Globus pallidus (tissue), 1 donor: ENCODE results near the gene SDR42E2.
"Not testable (repeated sequence)": the region's sequence is repeated elsewhere in the genome, so short reads cannot be mapped to it uniquely, and the experiment has no call there.

Experiments
- DNase-seq: peaks from one replicate; pipeline ENCODE4 v3.0.0-alpha.2; 2015; ENCODE audit warnings: low spot score

The SDR42E2 gene

DNA sequence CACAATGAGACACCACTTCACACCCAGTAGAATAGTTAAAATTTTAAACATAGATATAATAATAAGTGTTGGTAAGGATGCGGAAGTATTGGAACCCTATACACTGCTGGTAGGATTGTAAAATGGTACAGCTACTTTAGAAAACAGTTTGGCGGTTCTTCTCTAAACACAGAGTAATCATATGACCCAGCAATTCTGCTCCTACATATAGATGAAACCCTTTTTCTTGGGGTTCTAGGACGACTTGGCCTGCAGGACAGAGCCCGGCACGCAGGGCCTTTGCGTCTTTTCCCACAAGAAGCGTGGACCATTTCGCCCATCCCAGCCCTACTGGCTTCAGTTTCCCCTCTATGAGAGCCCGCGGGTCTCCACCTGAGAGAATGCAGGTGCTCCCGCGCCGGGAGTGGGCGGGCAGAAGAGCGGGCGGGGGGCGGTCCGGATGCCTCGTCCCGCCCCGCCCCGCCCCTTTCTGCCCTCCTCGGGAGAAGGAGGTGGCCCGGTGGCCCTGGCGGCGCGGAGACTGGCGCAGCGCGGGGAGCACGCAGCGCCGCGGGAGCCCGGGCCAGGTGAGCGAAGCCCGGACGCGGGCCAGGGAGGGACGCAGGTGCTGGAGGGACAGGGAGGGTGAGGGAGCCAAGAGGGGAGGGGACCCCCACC, at the start of gene SDR42E2:
Gene SDR42E2 (plus strand): TSS at position 508 of the 657 bp plus-strand sequence. CDS start 3,077 bp downstream, outside the sequence.
- DNase-seq = no peak

DNA sequence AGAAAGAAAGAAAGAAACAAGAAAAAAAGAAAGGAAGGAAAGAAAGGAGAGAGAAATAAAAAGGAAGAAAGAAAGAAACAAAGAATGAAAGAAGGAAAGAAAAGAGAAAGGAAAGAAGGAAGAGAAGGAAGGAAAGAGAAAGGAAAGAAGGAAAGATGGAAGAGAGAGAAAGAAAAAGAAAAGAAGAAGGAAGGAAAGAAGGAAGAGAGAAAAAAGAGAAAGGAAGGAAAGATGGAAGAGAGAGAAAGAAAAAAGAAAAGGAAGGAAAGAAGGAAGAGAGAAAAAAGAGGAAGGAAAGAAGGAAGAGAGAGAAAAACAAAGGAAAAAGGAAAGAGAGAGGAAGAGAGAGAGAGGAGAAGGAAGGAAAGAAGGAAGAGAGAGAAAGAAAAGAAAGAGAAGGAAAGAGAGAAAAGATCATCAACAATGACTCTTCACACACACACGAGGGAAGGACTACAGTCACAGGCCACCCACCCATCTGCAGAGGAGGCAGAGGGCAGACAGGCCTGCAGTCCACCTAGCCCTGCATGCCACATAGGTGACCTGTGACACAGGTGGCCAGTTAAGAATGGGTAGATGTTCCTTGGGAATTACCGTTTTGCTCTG, 46.1 kb upstream of the SDR42E2 start:
- no peak for DNase-seq

DNA sequence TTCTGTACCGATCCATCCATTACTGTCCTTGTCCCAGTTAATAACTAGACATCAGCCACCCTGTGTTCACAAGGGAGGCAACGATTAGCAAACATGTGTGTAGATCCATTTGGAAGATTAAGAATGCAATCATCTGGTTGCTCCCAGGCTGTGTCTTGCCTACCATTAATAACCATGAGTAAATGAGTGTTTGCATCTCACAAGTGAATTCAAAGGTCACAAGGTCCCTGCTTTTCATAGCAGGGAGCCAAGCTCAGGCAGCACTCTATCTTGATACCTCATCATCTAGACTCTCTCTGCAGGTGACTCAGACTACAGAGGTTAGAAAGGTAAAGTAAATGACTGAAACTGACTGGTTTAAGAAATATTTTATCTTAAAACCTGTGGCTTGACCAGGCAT, 44.7 kb upstream of the SDR42E2 start:
- DNase-seq = no peak

DNA sequence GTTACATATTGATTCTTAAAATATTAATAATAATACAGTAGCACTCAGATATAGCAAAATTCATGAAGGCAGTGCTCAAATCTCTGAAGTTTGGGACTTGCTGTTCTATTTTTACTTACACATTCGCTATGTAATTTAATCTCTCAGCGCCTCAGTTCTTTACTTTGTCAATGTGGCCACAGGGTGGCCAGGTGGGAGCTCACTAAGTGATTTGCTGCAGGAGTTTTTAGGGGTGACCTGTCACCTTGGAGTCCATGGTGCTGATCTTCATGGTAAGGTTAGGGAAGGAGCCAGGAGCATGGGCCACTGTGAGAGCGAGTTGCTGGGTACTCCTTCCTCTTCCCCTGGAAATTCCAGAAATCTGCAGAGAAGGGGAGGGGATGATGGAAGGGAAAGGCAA, 41.9 kb upstream of the SDR42E2 start:
- no peak for DNase-seq

DNA sequence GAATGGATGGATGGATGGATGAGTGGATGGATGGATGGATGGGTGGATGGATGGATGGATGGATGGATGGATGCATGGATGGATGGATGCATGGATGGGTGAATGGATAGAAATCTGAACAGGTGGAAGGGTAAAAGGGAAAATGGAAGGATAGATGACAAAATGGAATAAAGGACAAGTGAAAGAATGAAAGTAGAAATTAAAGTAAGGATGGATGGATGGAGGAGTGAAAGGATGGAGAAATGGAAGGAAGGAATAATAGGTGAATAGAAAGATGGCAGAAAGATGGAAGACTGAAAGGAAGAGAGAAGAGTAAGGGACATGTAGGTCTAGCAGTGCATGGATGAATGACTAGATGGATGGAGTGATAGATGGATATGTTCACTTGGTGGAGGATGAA, 40.1 kb upstream of the SDR42E2 start:
- DNase-seq = no peak

DNA sequence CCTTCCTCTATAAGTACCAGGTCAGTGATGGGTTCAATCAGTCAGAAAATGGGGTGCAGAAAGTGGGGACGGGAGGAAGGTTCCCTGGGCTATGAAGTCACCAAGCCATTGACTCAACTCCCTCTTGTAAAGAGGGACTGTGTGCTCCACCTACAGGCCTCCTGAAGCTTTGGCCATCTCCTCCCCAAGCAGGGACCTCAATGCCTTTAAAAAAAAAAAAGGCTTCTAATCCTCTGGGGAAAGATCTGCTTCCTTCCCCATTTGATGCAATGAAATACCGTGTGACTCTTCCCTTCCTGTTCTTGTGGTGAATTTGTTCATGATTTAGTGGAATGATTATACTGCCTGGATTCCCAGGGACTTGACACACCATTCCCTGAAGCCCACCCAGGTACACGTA, 39.2 kb upstream of the SDR42E2 start:
- no peak for DNase-seq

DNA sequence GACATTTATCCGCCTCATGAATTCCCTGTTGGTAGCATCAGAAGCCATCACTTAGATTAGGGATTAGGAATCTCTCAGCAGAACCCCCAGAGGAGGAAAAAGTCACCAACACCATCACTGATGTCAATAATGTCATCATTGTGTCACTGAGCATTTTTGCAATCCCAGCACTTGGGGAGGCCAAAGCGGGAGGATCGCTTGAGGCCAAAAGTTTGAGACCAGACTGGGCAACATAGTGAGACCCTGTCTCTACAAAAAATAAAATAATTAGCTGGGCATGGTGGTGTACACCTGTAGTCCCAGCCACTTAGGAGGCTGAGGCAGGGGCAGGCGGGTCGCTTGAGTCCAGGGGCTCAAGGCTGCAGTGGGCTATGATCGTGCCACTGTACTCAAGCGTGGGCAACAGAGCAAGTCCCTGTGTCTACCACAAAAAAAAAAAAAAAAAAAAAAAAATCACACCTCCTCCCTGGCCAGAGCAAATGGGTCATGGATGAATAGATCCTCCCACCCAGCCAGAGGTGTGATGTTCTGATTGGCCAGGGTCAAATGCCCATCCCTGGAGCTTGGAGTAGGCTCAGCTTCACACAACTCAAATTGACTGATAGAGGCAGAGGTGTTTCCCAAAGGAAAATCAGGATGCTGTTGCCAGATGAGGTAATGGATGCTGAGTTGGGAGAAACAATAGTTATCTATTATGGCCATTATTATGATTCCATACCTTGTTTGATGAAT, 38.4 kb upstream of the SDR42E2 start:
- DNase-seq = no peak

DNA sequence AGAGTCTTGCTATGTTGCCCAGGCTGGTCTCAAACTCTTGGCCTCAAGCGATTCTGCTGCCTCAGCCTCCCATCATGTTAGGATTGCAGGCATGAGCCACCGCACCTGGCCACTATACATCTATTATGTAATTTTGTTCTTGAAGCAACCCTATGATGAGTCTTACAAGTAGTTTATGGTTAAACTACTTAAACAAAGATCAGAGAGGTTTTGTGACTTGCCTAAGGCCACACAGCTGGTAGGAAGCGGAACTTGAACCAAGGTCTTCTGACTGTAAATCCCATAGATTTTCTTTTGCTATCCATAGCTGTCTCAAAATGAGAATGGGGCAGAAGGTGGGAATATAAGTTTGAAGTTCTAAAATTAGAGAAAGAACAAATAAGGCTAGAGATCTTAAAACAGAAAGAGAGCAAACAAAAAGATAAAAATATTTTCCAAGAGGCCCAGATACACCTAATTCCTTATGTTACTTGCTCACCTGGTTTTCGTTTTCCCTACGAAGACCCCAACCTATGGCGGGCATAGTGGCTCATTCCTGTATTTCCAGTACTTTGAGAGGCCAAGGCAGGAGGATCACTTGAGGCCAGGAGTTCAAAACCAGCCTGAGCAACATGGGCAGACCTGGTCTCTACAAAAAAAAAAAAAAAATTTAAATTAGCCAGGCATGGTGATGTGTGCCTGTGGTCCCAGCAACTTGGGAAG, 37.6 kb upstream of the SDR42E2 start:
- DNase-seq = no peak

DNA sequence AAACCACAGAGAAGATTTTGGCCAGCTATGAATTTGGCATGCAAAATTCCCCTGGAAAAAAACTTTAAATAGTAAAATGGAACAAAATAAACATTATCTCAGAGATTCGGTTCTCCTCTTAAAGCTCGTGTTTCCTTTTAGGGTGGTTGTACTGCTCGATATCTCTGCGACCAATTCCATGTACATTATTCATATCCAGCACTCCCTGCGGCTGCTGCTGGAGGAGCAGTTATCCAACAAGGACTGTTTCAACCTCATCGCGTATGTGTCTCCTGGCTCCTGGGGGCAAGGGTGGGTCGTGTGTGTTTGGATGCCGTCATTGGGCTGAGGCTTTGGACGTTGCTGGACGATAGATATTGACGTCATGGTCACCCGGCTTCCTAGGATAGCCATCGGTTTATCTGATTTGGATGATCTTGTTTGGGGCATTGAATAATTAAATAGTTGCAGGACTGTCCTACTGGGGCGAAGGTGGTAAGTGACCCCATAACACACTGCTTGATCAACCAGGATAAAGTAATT, 36.2 kb upstream of the SDR42E2 start:
- no peak for DNase-seq

DNA sequence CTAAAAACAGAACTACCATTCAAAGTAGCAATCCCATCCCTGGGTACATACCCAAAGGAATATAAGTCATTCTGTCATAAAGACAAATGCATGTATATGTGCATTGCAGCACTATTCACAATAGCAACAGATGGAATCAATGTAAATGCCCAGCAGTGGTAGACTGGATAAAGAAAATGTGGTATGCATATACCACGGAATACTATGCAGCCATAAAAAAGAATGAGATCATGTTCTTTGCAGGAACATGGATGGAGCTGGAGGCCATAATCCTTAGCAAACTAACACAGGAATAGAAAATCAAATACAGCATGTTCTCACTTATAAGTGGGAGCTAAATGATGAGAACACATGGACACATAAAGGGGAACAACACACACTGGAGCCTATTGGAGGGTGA, 33.8 kb upstream of the SDR42E2 start:
- not testable (repeated sequence) for DNase-seq

DNA sequence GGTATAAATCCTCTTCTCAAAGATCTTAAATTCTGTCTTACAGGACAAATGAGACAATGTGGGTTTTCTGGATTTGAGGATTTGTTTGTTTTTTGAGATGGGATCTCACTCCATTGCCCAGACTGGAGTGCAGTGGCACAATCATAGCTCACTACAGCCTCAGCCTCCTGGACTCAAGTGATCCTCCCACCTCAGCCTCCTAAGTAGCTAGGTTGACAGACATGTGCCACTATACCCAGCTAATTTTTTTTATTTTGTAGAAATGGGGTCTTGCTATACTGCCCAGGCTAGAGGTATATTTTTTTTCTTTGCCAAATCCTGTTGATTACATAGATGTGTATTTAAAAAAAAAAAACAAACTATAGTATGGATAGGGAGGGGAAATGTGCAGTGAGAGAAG, 31.8 kb upstream of the SDR42E2 start:
- DNase-seq = no peak

DNA sequence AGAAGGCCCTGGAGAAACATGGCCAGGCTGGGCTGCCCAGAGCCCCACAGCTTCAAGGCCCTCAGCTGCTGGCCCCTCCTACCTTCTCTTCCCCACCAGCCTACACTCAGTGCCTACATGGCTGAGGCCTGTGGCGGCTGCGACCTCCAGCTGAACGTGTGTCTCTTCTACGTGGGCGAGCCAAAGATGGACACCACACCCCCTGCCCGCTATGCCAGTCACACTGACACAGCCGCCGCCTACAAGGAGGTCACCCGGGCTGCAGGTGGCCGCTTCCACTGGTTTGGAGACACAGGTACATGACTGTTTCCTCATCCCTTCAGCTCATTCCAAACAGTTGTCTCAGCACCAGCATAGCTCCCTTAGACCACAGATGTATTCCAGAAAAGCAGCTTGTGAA, 29.5 kb upstream of the SDR42E2 start:
- DNase-seq = no peak

DNA sequence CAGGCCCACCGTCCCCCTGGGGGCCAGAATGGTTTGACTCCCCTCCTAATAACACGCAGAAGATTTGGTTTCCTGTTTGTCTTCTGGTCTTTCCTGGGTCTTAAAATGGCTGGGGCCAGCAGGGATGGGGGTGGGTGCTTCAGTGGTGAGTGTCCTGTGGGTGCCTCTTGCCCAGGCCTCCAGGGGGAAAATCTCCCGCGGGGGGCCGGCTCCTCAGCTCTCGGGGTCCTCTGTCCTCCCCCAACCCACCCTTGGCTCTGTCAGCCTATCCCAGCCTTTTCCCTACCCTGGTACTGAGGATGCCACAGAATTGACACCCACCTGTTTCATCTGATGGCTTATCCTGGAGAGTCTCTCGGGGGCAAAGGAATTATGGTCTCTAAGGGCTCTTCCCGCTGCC, 23.8 kb upstream of the SDR42E2 start:
- DNase-seq = no peak

DNA sequence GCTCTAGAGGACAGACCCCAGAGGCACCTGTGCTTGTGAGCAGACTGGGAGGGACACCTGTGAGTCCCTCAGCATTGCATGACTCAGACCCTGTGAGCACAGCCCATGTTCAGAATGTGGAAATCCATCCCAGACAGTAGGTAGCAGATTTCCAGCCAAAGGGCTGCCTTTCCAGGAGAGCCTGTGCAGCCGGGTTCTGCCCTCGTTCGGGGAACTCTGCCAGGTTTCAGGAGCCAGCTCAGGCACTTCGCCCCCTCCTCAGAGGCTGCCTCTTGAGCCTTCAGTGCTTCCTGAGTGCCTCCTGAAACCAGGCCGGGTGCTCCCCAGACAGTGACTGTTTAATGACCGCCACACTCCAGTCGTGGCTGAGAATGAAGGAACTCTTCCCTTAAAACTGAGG, 23.3 kb upstream of the SDR42E2 start:
- no peak for DNase-seq

DNA sequence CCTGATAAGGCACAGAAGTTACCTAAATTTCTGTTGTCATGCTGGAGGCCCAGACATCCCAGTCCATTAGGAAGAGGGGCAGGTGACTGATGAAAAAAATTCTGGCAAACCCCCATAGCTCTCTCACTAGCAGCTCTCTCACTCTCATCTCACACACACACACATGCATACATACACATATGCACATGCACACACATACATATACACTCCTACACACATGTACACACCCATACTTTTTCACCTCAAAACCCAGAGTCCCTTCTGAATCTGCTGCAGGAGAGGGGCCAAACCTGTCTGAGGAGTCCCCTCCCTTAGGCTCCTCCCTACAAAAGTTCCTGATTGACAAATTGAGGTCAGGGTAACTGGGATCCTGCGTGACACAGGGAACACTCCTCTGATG, 22.6 kb upstream of the SDR42E2 start:
- DNase-seq = no peak

DNA sequence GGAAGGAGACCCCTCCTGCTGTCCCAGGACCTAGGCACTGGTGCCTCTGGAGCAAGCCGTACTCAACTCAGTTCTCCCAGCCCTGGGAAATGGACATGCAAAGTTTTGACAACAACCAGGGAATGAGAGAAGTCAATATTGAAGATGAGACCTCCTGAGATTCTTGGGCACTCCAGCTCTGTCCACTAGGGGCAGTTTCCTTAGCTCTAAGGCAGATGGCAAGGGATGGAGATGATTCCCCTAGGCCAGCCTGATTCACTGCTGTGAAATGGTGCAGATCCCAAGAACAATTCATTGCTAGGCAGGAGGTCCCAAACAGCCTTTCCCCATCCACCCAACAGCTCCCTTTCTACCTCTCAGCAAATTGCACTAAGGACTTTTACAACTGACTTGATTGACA, 20.5 kb upstream of the SDR42E2 start:
- DNase-seq = no peak

DNA sequence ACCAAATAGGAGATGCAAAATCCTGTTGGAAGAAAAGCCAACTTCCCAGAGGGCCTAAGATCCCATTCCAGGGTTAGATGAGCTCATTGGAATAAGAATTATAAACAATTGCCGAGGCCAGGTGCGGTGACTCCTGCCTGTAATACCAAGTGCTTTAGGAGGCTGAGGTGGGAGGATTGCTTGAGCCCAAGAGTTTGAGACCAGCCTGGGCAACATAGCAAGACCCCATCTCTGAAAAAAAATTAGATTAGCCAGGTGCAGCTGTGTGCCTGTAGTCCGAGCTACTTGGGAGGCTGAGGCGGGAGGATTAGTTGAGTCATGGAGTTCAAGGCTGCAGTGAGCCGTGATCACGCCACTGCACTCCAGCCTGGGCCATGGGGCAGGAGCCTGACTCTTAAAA, 17.8 kb upstream of the SDR42E2 start:
- DNase-seq = no peak

DNA sequence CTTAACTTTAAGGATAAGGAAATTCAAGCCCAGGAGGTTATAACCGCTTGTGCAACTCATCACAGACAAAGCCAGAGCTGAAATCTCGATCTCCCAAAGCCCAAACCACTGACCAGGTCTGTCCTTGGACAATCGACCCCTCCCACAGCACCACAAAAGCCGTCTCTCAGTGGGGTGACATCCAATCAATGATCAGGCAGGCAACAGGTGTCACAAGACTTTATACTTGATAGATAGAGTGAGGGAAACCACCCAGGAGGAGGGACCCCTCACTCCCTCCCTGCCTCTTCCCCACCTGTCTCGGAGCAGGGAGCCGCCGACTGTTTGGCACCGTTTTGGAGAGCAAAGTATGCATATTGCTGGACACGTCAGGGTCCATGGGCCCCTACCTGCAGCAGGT, 14.5 kb upstream of the SDR42E2 start:
- DNase-seq = no peak

DNA sequence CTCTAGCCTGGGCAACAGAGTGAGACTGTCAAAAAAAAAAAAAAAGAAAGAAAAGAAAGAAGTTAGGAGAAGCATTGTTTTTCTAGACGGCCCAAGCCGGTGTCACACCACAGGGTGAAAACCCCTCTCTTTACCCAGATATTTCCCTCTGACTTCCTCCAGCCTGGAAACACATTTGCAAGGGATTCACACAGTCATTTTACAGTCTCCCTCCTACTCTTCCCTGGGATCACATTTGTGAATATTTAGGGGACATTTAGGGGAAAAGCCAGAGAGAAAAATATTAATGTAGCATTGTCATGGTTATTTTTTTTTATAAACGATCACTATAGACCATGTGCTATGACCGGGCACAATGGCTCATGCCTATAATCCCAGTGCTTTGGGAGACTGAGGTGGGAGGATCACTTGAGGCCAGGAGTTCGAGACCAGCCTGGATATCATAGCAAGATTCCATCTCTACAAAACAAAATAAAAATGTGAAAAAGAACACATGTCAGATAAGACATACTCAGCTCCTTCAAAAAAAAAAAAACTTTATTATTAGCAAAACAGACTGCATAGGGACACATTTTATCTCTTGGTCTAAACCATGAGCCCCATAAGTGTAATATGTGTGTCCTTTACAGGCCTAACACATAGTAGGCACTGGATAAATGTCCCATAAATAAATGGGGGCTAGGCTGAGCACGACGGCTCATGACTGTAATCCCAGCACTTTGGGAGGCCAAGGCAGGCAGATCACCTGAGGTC, 10.9 kb upstream of the SDR42E2 start:
- DNase-seq = no peak

DNA sequence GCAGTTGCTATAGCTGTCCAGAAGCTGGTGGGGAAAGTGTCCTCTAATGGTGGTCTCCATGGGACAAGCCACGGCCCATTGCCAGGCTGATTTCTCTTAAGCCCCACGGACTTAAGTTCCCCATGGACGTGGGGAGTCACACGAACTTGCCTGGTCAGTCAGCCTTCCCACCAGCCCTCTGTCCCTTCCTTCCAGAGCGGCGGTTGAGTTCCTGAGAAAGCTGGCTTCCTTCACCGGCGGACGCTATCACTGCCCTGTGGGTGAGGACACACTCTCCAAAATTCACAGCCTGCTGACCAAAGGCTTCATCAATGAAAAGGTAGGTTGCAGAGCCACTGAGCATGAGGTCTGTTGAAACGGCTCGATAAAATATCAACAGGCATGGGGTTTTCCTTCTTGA, 10.0 kb upstream of the SDR42E2 start:
- DNase-seq = no peak

DNA sequence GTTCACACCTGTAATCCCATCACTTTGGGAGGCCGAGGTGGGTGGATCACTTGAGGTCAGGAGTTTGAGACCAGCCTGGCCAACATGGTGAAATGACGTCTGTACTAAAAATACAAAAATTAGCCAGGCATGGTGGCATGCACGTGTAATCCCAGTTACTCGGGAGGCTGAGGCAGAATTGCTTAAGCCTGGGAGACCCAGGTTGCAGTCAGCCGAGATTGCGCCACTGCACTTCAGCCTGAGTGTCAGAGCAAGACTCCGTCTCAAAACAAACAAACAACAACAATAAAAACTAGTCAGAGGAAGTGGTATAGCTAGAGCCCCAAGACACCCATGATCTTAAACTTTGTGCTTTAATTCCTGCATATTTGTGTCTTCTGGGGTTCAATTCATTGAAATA, 9.2 kb upstream of the SDR42E2 start:
- not testable (repeated sequence) for DNase-seq

DNA sequence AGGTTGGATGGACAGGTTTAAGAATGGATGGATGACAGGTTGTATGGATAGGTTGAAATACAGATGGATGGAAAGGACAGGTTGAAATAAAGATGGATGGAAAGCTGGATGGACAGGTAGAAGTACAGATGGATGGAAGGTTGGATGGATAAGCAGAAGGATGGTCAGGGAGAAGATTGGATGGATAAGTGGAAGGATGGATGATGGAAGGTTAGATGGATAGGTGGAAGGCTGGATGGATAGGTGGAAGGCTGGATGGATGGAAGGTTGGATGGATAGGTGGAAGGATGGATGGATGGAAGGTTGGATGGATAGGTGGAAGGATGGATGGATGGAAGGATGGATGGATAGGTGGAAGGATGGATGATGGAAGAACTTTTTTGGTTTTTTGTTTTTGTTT, 905 bp upstream of the SDR42E2 start:
- DNase-seq = no peak
